Measurements from ENCODE around the gene HMHB1. TPM values are rescaled to one million over a fixed set of nuclear protein-coding genes. Genes with fewer than 3 reads are reported as not detected.

The HMHB1 gene
- total RNA-seq, 1 experiment from 2014 or later: not detected

- H3K14ac ChIP-seq (ENCODE audit: insufficient read depth, low read length): no peak overlapping the region
- H4K20me1 ChIP-seq (ENCODE audit: control insufficient read depth, insufficient read depth, insufficient read length): no peaks in the 10 kb centered on the region
- Mint-ChIP-seq H3K36me3 (ENCODE audit: insufficient read depth in 1 of 3, low read depth in 3 of 3) (no peaks in the 10 kb centered on the region; a peak in 1 of 7 replicates), H3K4me3 (no peak overlapping the region), H3K4me1 (peaks cover 3 to 4% of the 10 kb centered on the region in 2 experiments; a peak in 2 of 4 replicates), H3K27me3 (ENCODE audit: low read depth) (no peaks in the 10 kb centered on the region; the same call in 1 of the 2 replicates), H3K27ac (no peak overlapping the region), H3K9me3 (no peaks in the 10 kb centered on the region; a peak in 1 of 5 replicates)
- no peaks in the 10 kb centered on the region for H3K9me3 ChIP-seq (ENCODE audit: control insufficient read depth, low read depth, low read length)
- H3K56ac ChIP-seq (ENCODE audit: insufficient read length, low read depth, low read length): no peak overlapping the region
- H2BK5ac ChIP-seq (ENCODE audit: insufficient read length, low read length): no peak overlapping the region
- H3K27me3 ChIP-seq (ENCODE audit: insufficient read depth, low read length): no peaks in the 10 kb centered on the region
- no peak overlapping the region for H3K27ac ChIP-seq (ENCODE audit: insufficient read length, low read depth, low read length)
- H3K23ac ChIP-seq (ENCODE audit: insufficient read length, low read depth, low read length): no peak overlapping the region
- TF ChIP-seq CTCF (conservative IDR thresholded peaks at IDR 0.05): no peak
- no peaks in the 10 kb centered on the region for H3K79me1 ChIP-seq (ENCODE audit: insufficient read depth, low read depth, low read length, poor library complexity, severe bottlenecking)
- no peak overlapping the region for H2BK15ac ChIP-seq (ENCODE audit: low read depth, low read length)
- H3K4me1 ChIP-seq (ENCODE audit: insufficient read depth, low read length): no peaks in the 10 kb centered on the region
- H3T11ph ChIP-seq (ENCODE audit: low read length): no peak overlapping the region
- no peak overlapping the region for H4K8ac ChIP-seq (replicated peaks; ENCODE audit: insufficient read length, low read depth, low read length)
- H3K79me2 ChIP-seq (ENCODE audit: insufficient read depth, low read length): no peaks in the 10 kb centered on the region
- H3K18ac ChIP-seq (ENCODE audit: insufficient read length, low read depth, low read length): no peak overlapping the region
- H3K4me2 ChIP-seq (ENCODE audit: insufficient read depth, insufficient read length, low read length): no peak overlapping the region
- H2AFZ ChIP-seq (ENCODE audit: low read length): no peak overlapping the region
- no peak for DNase-seq
- no CpG with 5 or more reads among the region's 1 CpG for WGBS (ENCODE audit: extremely low coverage, insufficient read length, low lambda C conversion rate)
- no peak overlapping the region for H2BK12ac ChIP-seq (ENCODE audit: insufficient read length, low read depth, low read length)
- no peak overlapping the region for H4K5ac ChIP-seq (ENCODE audit: insufficient read length, low read depth, low read length)
- no peak overlapping the region for H2AK5ac ChIP-seq (ENCODE audit: insufficient read length, low read length)
- H2BK20ac ChIP-seq (ENCODE audit: low read depth, low read length, poor library complexity, severe bottlenecking): no peak overlapping the region
- no peak overlapping the region for H3K9ac ChIP-seq (ENCODE audit: extremely low read depth, insufficient read length, low read length)
- H2BK120ac ChIP-seq (ENCODE audit: low read depth, low read length, poor library complexity, severe bottlenecking): no peak overlapping the region
- no peaks in the 10 kb centered on the region for H3K23me2 ChIP-seq (ENCODE audit: insufficient read length, low read depth, low read length, poor library complexity, severe bottlenecking)
- H3K4ac ChIP-seq (ENCODE audit: low read depth, low read length): no peak overlapping the region
- no peak overlapping the region for H4K91ac ChIP-seq (ENCODE audit: insufficient read length, low read depth, low read length)
Observed at GRCh38 chr5:143772621-143773020, 39.3 kb upstream of the HMHB1 start.

Measured in H9 (cell line).